ENCODE data around the gene EFNB2. TPM values are rescaled to one million over a fixed set of nuclear protein-coding genes. Genes with fewer than 3 reads are reported as not detected.

The EFNB2 gene
- total RNA-seq, 2 donors from 2014 or later = 15.5 to 17.4 TPM

- TF ChIP-seq, protein P1, sequence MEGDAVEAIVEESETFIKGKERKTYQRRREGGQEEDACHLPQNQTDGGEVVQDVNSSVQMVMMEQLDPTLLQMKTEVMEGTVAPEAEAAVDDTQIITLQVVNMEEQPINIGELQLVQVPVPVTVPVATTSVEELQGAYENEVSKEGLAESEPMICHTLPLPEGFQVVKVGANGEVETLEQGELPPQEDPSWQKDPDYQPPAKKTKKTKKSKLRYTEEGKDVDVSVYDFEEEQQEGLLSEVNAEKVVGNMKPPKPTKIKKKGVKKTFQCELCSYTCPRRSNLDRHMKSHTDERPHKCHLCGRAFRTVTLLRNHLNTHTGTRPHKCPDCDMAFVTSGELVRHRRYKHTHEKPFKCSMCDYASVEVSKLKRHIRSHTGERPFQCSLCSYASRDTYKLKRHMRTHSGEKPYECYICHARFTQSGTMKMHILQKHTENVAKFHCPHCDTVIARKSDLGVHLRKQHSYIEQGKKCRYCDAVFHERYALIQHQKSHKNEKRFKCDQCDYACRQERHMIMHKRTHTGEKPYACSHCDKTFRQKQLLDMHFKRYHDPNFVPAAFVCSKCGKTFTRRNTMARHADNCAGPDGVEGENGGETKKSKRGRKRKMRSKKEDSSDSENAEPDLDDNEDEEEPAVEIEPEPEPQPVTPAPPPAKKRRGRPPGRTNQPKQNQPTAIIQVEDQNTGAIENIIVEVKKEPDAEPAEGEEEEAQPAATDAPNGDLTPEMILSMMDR (IDR thresholded peaks at IDR 0.05) = no peak
- no peak overlapping the region for H3K27ac ChIP-seq
- H3K4me3 ChIP-seq = no peak overlapping the region
- no peaks in the 10 kb centered on the region for H3K9me3 ChIP-seq
- H3K4me1 ChIP-seq = no peaks in the 10 kb centered on the region
- DNase-seq (ENCODE audit: low spot score) = no peak
- H3K27me3 ChIP-seq = no peaks in the 10 kb centered on the region
- no peaks in the 10 kb centered on the region for H3K36me3 ChIP-seq
These were observed 29.2 kb downstream of the EFNB2 start for GRCh38 chr13:106506286-106506685.

DNA sequence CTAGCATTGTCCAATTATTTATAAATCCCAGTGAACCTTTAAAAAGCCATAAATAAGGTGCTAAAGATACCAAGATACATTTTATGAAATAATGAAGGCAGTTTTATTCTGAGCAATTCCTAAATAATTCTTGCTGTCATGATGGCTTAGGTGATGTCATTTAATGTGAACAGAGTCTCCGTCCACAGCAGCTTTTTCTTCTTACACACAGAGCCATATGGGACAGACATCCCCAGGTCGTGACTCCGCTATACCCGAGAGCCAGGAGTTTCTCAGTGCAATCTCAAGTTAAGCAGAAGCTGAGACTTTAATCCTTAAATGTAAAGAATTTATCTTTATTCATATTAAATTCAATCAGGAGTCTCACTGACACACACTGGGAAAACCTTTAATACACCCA is 29.7 kb downstream of the EFNB2 start:
- no peak for DNase-seq (ENCODE audit: low spot score)
- Histone ChIP-seq H3K27ac (no peak overlapping the region), H3K27me3 (no peaks in the 10 kb centered on the region), H3K9me3 (no peaks in the 10 kb centered on the region), H3K4me3 (no peak overlapping the region), H3K4me1 (no peaks in the 10 kb centered on the region), H3K36me3 (no peaks in the 10 kb centered on the region)
- TF ChIP-seq, protein P1 (IDR thresholded peaks at IDR 0.05) = no peak

DNA sequence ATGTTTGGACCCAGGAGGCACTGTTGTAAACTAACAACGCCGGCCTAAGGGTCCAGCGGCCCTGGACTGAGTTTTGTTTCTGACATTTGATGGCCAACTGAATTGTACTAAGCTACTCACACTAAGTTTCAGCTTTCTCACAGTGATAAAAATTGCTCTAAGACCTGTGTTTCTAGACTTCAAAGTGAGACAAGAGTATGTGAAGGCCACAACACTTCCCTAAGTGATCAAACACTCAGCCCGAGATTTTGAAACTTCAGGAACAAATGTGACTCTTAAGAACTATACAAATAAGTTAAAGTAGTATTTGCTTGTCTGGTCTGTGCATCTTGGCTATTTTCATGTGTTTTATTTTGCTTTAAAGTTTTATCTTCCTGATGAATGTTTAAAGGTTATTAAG is 30.2 kb downstream of the EFNB2 start:
- Histone ChIP-seq H3K27ac (no peak overlapping the region), H3K9me3 (no peaks in the 10 kb centered on the region), H3K4me1 (peaks cover 0 to 2% of the 10 kb centered on the region in 2 donors), H3K4me3 (no peak overlapping the region), H3K27me3 (no peaks in the 10 kb centered on the region), H3K36me3 (no peaks in the 10 kb centered on the region)
- no peak for DNase-seq (ENCODE audit: low spot score)
- TF ChIP-seq, protein P1 (IDR thresholded peaks at IDR 0.05) = no peak

DNA sequence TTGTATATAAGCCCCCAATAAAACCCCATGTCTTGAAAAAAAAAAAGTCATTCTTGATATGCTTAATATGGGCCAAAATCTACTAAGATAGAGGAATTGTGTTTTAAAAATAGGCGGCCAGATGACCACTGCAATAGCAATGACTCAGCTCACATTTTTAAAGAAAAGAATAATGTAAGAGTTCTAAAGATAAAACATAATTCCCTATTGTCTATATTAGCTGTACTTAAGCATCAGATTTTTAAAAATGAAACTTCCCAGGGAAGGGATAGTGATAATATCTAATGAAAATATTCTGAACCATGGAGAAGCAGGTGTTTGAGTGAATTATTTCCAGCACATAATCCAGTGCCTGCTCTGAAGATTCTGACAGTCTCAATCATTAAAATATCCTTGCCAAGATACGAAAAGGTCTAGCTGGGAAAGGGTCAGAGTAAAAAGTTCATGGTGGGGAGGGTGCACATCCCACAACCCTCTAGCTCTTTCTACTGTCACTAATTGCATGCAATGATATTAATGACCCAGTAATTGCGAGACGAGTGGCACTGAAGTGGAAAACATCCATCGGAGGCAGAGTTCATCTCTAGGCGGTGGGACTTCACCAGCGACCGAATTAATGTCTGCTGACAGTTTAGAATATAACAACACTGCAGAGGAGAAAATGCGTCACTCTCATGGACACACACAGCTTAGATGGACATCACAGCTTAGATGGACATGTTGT is 31.6 kb downstream of the EFNB2 start:
- Histone ChIP-seq H3K27me3 (no peaks in the 10 kb centered on the region), H3K36me3 (no peaks in the 10 kb centered on the region), H3K9me3 (no peaks in the 10 kb centered on the region), H3K4me1 (peaks cover 0 to 12% of the 10 kb centered on the region in 2 donors), H3K27ac (peak overlapping the region in 1 of 2 donors; percentile 5), H3K4me3 (no peak overlapping the region)
- TF ChIP-seq, protein P1 (IDR thresholded peaks at IDR 0.05) = no peak
- DNase-seq (ENCODE audit: low spot score) = no peak

GRCh38 chr13:106503272-106503671 is 32.2 kb downstream of the EFNB2 start:
- H3K27me3 ChIP-seq = no peaks in the 10 kb centered on the region
- TF ChIP-seq, protein P1 (IDR thresholded peaks at IDR 0.05) = no peak
- H3K4me1 ChIP-seq = peaks cover 0 to 17% of the 10 kb centered on the region in 2 donors
- H3K9me3 ChIP-seq = no peaks in the 10 kb centered on the region
- H3K36me3 ChIP-seq = no peaks in the 10 kb centered on the region
- no peak for DNase-seq (ENCODE audit: low spot score)
- H3K4me3 ChIP-seq = no peak overlapping the region
- H3K27ac ChIP-seq = peak overlapping the region in 1 of 2 donors; percentile 5

DNA sequence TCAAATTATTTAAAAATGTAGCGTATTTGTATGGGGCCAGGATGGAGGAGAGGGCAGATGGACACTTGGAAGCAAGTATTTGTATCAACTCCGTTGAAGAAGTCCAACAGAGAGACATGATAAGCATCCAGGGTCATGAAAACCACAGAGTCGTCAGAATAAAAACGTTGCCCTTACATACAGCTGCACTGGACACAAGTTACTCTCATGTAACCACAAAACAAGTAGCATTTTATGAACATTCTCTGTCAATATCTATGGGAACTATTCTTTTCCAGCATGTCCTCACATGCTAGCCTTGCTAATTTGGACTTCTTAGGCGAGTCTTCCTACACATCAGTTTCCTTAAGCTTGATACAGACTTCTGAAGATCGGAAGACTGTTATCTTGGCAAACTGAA is 35.0 kb downstream of the EFNB2 start:
- H3K27ac ChIP-seq = no peak overlapping the region
- peaks cover 0 to 17% of the 10 kb centered on the region in 2 donors for H3K4me1 ChIP-seq
- no peak for DNase-seq (ENCODE audit: low spot score)
- TF ChIP-seq, protein P1 (IDR thresholded peaks at IDR 0.05) = no peak
- no peak overlapping the region for H3K4me3 ChIP-seq
- H3K36me3 ChIP-seq = no peaks in the 10 kb centered on the region
- no peaks in the 10 kb centered on the region for H3K27me3 ChIP-seq
- H3K9me3 ChIP-seq = no peaks in the 10 kb centered on the region

Data from right atrium auricular region (tissue), 2 donors.